ENCODE results near the gene COX19.
"Not testable (repeated sequence)": the region's sequence is repeated elsewhere in the genome, so short reads cannot be mapped to it uniquely, and the experiment has no call there.

The COX19 gene

DNA sequence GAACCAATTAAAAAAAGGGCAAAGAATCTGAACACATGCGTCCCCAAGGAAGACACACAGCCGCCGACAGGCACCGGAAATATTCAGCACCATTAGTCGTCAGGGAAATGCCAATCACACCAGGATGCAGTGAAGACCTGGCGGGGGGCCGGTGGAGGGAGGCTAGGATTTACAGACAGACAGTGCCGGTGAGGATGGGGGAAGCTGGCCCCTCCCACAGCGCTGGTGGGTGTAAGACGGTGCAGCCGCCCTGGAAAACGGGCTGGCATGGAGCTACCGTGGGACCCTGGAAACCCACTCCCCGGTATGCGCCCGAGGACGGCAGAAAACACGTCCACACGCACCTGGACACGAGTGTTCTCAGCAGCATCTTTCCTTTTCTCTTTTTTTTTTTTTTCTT, 16.1 kb downstream of the COX19 start:
- no peak for DNase-seq

DNA sequence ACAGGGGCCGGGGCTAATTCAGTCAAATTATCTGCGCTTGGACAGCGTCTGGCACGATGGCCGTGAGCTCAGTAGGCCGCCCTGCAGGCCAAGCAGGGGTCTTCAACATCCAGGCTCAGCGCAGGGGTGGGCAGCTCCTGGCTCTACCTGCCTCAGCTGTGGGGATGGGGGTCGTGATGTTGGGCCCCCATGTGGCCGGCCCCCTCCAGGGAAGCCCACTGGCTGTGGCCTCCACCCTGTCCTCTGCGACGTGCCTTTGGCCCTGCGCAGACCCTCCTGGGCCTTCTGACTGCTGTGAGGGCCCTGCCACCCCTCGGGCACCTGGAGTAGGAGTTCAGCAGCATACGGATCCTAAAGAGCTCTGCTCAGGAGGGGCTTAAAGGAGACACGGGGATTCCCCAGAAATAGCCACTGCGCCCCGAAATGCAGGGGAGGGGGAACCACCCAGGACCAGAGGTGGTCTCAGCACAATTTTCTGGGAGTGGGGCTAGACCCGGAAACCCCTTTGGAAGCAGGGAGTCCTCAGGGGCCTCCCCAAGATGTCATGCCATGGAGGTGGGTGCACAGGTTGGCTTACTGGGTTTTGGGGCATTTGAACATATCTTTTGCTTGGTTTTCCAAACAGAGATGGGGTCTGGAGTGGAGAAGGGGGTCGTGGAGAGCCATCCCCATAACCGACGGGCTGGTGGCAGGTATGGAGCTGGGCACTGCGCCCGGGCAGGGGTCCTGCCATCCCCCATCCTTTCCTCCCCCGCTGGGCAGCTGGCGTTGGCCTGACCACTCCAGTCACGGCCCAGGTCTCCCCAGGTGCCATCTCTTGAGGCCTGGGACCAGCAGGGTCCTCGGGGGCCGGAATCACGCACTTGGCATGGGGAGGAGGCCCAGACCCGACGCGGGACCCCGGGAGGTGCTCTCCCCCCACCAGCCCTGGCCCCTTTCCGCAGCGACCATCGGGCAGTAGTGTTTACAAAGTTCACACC, 16.8 kb downstream of the COX19 start:
- DNase-seq, result no peak

DNA sequence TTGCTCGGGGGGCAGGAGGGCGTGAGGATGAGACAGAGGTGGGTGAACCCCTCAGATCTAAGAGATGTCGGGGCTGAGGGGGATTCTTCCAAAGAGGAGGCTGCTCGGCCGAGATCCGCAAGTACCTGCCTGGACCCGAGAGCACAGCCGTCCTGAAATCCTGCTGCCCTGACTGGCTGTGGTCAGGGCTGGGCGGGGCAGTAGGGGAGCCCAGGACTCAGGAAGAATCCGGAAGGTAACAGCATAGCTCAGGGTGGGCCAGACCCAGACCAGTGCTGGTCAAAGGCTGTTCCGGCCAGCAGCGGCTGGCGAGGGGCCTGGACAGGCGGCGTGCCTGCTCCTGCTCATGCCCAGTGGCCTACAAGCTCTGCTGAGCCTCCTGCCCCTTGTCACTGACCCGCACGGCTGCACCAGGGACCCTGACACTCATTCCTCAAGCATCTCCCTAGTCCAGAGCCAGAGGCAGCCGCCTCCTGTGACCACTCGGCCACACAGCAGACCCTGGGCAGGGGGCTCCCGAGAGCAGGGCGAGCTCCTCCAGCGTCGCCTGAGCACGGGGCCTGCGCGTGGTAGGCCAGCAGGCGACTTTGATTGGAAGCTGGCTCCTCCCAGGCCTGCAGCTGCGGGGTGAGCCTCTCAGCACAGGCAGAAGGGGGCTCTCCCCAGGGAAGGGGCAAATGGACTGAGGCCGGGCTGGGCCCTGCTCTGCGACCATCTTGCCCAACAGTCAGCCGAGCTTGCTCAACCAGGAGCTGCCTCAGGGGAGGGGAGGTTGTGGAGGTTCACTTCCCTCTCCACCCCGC, 17.7 kb downstream of the COX19 start:
- DNase-seq, result no peak

DNA sequence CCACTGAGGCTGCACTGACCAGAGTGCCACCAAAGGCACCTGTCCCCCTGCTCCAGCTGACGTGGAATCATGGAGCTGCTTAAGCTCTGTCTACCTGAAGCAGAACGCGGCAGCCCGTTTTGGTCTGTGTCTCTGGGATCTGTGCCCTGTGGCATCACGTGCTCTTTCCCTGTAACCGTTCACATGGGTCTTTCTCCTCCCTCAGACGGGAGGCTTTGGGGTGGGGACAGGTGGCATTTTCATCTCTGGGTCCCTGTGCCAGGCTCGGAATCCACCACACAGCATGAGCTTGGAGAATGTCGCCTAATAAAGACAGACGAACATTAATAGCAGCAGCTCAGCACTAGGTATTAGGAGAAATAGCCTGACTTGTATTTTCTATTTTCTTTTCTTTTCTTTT, 19.3 kb downstream of the COX19 start:
- no peak for DNase-seq

DNA sequence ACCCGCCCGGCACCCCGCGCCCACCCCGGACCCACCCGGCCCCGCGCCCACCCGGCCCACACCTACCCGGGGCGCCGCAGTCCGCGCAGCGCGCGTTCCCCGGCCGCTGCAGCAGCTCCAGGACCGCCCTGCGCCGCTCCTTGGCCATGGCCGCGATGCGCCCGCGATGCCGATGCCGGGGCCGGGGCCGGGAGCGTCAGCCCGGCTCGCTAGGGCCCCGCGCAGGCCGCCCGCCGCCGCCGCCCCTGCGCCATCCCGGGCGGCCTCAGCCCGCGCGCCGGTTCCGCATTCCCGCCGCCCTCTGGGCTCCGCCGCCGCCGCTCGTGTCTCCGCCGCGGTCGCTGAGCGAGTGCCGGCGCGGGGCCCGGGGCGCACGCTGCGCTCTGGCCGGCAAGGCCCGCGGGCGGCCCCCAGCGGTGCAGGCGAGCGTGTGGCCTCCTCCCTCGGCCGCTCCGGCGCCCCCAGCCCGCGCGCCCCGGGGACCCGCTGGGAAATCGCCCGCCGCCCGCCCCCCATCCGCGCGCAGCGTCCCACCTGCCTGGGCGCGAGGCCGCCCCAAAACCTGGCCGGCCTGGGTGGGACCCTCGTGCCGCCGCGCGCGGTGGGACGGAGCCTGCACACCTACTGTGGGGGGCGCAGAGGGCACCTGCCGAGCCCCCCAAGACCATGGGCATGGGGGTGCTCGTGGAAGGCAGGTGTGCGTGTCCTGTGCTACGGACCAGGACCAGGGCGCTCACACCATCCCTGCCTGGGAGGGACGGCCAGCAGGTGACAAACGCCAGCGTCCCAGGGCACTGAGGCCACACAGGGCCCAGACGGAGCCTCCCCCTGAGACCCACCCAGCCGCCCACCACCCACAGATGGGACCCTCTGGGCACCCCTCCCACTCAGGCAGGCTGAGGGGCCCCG, 20.8 kb downstream of the COX19 start, which contains the start of gene ADAP1:
Gene ADAP1 (minus strand): TSS at position 351 of the 909 bp plus-strand sequence. CDS start 203 bp downstream, at position 148.
- no peak for DNase-seq

DNA sequence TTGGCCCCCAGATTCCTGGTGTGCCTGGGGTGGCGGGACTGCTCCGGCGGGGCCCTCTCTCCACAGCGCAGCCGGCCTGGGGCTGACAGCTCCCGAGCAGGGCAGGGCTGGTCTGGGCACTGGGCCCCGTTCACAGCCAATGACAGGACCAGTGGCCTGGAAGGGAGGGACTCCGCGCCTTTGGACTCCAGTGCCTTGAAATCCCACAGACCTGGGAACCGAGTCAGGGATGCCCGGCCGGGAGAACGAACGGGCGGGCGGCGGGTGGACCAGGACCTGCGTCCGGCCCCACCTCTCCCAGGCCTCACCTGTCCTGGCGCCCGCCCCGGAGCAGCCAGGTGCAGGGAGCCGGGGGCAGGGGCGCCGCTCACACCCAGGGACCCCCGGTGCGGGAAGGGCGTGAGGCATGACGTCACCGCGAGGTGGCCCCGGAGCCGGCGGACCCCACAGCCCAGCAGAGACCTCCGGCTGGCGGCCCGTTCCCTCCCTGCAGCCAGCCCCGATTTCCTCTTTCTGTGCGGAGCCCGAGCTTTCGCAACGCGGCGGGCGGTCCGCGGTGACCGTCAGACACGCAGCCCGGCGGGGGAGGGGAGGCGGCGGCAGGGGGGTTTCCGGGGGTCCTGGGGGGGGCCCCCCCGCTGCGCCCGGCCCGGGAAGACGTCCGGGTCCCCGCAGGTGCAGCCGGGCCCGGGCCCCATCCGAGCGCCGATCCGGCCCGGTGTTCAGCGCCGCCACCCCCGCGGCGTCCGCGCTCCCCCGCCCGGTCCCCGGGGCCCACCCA, 21.6 kb downstream of the COX19 start:
- DNase-seq, result no peak

DNA sequence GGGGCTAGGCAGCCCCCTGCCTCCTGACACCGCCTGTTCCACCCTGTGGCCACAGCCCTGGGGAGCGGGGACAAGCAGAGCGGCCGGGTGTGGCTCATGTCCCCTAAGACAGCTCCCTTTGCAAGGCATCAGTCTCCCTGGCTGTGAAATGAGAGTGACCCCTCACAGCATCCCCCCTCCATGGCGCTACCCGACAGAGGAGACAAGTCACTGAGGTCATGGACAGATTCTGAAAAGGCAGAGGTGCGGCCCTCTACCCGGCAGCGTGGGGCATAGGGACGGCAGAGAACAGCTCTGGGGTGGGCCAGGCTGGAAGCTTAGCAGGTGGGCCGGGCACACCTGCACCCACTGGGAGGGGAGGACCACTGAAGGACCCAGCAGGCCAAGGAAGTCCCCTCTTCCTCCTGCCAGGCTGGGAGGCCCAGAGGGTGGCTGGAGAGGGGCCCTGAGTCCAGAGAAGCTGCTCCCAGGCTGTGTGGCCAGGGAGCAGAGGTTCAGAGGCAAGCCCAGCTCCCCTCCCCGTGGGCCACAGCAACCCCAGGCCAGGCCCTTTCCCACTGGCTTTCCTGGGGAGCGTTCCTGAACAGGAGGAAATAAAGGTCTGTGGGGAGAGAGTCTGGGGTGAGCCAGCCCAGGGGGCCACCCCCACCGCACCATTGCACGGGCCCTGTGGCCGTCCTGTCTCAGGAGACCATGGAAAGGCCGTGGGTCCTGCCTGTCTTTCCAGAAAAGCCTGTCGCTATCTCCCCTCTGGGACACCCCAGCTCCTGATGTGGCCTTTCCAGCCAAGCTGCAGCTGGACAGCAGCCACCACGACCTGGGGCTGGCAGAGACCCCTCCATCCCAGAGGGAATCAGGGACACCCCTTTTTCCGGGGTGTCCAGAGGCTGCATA, 22.6 kb downstream of the COX19 start:
- DNase-seq, result no peak

DNA sequence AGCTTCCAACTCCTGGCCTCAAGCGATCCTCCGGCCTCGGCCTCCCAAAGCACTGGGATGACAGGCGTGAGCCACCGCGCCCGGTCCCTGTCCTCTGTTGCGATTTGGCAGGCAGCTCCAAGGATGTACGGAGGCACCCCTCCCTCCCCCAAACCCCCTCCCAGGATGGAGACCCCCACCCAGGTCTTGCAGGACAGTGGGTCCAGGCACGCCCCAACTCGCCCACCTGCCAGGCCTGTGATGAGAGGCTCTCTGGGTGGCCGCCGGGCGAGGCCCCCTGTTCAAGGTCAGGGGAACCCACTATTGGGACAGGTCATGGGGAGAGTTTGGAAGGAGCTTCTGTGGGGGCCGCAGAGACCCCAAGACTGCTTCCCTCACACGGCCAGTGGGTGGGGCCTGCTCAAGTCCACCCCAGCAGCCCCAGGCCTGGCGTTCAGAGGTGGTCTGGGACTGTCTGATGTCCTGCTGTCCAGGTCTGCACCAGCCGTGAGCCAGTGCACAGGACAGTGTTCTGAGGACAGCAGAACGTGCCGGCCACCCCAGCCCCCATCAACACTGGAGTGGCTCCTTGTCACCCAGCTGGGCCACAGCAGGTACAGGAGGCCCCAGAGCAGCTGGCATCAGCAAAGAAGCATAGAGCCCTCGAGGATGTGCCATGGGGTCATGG, 23.3 kb downstream of the COX19 start:
- no peak for DNase-seq

DNA sequence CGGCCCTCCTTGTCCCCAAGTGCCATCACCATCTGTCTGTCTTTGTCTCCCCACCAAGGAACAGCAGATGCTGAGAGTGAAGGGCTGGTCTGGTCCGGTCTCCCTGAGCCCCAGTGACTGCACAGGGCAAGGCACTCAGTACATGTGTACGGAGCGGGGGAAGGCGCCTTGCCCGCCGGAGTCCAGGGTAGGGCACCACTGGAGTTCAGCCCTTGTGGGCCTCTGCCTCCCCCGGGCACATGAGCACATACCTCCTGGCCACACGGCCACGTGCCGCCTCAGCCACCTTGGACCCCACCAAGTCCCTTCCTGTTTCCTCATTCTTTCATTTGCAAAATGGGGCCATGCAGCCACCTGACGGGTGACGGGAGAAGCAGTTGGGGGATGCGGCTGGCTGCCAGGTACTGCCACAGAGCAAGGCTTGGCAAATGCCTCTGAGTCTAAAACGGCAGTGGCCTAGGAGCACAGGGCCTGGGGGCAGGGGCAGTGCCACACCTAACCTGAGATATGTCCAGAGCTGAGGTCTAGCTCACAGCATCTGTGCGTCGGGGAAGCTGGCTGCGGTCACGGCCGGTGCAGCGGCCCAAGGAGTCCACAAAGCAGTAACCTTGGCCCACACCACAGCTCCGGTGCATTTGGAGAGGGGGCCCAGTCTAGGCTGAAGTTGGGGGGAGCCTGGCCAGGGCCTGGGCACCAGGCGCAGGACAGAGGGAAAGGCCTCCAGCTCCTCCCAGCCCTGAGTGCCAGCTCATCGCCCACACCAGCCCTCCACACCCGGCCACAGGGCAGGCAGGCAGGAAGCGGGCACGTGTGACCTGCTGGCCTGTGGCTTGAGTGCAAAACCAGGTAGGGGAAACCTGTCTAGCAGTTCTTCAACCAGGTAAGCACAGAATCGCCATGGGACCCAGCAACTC, 26.1 kb downstream of the COX19 start:
- DNase-seq, result no peak

DNA sequence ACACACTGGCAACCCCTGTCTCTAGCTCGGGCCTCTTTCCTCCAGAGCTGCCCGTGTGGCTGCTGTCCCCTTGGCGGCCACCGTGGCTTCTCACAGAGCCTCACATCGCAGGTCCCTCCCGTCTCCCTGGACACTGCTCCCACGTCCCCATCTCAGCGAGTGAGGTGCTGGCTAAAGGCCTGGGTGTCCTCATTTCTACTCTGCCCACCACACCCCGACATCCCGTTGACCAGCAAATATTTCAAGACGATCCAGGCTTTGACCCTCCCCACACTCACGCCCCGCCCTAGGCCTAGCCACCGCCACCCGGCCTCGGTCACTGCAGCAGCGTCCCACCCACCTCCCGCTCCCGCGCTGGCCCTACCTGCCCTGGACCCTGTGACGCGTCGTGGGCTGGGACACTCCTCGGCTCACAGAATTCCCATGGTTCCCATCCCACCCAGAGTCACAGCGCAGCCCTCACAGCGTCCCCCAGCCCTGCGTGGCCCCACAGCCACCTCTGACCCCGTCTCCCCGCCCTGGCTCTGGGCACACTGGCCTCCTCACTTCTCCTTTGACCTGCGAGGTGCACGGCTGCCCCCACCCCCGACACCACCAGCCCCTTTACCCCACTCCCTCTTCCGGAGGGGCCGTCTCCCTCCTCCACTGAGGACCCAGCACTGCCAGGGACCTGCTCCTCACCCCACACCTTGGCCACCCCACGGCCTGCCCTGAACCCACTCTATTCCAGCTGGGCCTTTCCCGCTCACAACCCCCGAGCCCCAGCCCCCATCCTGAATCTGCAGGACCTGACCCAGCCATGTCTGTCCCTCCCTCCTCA, 27.7 kb downstream of the COX19 start:
- DNase-seq, result no peak

DNA sequence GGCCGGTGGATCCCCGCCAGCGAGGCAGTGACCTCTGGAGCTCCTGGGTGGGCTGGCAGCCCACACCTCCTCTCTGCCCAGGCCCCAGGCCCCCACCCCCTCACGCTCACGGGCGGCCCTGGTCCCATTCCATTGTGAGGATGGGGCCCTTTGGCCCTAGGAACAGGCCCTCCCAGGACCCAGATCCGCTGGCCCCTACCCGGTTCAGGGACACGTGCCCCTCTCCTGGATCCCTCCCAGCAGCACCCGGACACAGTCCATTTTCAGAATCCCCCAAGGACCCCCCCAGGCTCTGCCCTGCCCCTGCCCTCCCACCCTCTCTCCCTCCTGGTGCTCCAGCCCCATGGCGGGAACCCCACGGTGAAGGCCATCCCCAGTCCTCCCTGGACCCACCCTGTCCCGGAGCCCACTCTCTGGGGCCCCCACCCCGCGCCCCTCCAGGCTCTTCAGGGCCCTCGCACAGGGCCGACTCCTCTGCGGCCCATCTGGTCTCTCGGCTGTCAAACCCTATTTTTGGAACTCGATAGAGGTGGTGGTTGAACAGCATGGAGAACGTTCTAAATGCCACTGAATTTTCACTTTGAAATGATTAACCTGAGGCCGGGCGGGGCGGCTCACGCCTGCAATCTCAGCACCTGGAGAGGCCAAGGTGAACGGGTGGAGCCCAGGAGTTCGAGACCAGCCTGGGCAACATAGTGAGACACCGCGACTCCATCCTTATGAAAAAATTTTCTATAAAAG, 28.9 kb downstream of the COX19 start:
- DNase-seq, result no peak

DNA sequence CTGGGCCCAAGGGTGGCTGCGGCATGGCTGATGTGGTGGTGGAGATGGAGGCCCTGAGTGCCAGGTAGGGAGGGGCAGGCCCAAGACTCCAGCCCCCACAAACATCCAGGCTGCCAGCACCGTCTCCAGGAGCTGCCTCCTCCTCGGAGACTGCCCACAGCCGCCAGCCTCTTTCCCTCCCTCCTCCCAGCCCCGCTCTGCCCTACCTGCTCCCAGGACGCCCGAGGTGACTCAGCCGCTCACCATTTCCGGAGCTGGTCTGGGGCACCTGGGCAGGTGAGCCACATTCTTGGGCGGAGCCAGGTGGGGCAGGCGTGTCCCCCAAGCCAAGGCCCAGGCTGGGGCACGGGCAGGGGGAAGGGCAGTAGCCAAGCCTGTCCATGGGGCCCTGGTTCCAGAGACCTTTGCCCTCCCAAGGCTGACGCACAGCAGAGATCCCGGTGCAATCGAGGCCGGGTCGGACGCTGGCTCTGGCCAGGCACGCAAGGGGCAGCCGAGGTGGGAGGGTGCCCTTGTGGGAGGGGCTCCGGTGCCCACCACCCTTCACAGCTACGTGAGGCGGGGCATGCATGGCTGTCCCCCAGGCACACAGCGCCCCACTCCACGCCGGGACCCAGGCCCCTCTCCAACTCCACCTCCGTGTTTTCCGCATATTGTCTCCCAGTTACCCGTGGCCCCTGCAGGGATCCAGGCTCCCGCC, 29.6 kb downstream of the COX19 start:
- no peak for DNase-seq

DNA sequence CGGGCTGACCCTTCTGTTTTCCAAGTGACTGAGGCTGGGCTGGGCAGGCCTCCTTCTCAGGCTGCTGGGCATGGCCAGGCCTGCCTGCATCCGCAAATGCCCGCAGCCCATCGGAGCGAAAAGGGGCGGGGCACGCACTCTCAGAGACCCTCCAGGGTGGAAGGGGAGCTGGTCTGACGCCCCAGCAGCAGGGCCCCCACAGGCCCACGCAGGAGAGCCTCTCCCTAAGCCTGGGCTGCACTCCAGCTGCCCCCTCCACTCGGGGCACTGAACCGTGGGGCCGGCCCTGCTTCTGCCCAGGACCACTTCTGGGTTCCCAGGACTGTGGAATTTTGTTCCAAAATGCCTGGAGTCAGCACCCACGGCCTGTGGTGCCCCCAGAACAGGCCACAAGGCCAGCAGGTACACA, 30.2 kb downstream of the COX19 start:
- no peak for DNase-seq

DNA sequence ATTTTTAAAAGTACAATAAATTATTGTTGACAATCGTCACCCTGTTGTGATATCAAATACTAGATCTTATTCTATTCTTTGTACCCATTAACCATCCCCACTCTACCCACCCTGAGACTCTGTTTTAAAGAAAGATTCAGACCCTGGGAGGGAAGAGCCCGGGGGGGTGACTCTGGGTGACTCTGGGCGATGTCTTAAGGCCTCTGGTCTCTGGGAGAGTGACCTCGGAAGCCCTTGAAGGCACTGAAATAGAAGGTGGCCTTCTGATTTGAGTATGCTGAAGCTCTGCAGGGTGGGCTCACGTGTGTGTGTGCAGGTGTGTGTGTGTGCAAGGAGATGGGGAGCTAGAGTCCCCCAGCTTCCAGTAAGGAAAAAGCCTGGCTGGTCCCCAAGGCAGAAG, 30.6 kb downstream of the COX19 start:
- no peak for DNase-seq

DNA sequence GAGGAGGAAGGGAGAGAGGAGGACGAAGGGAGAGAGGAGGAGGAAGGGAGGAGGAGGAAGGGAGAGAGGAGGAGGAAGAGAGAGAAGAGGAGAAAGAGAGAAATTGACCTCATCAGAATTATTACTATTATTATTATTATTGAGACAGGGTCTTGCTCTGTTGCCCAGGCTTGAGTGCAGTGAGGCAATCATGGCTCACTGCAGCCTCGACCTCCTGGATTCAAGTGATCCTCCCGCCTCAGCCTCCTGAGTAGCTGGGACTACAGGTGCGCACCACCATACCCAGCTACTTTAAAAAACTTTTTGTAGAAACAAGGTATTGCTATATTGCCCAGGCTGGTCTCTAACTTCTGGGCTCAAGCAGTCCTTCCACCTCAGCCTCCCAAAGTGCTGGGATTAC, 31.6 kb downstream of the COX19 start:
- DNase-seq, result not testable (repeated sequence)

DNA sequence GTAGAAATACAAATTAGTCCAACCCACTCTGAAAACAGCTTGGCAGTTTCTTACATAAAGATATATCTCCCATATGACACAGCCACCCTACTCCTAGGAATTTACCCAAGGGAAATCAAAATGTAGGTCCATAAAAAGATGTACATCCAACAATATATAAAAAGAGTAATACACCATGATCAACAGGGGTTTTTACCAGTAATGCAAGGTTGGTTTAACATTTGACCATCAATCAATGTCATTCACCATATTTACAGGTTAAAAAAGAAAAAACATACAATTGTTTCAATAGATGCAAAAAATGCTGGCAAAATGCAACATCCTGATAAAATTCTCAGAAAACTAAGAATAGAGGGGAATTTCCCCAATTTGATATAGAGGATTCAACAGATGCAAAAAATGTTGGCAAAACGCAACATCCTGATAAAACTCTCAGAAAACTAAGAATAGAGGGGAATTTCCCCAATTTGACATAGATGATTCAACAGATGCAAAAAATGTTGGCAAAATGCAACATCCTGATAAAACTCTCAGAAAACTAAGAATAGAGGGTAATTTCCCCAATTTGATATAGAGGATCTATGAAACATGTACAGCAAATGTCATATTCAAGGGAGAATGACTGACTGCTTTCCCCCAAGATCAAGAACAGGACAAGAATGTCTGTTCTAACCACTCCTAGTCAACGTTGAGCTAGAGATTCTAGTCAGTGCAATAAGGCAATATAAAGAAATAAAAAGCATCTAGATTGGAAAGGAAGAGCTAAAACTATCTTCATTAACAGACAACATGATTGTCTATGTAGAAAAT, 34.5 kb downstream of the COX19 start:
- DNase-seq, result no peak

All from NCI-H187 (cell line).